Mucosa of rectum (tissue), 2 donors: ENCODE measurements around the gene PRDM5.

Experiments used
- H3K27ac ChIP-seq, 2 donors: one replicate each; pipeline ENCODE4 v1.7.0; 2013; ENCODE audit warnings: inconsistent platforms in 2 of 2, low read depth in 2 of 2, low read length in 2 of 2
- H3K27me3 ChIP-seq, 2 donors: one replicate each; pipeline ENCODE4 v1.7.0; 2013; ENCODE audit warnings: low read length in 2 of 2; ENCODE audit not compliant: control insufficient read depth in 2 of 2, insufficient read depth in 2 of 2
- H3K36me3 ChIP-seq, 2 donors: one replicate each; pipeline ENCODE4 v1.7.0; 2013; ENCODE audit warnings: low read length in 2 of 2; ENCODE audit not compliant: control insufficient read depth in 2 of 2, insufficient read depth in 2 of 2
- H3K4me1 ChIP-seq, 2 donors: one replicate each; pipeline ENCODE4 v1.7.0; 2013; ENCODE audit warnings: low read length in 2 of 2, mild to moderate bottlenecking in 1 of 2; ENCODE audit not compliant: control insufficient read depth in 2 of 2, insufficient read depth in 2 of 2
- H3K4me3 ChIP-seq, 2 donors: one replicate each; pipeline ENCODE4 v1.7.0; 2013; ENCODE audit warnings: low read length in 2 of 2
- H3K9ac ChIP-seq, 2 donors: one replicate each; pipeline ENCODE4 v1.7.0; 2013; ENCODE audit warnings: low read length in 2 of 2, low read depth in 1 of 2, mild to moderate bottlenecking in 1 of 2
- H3K9me3 ChIP-seq, 2 donors: one replicate each; pipeline ENCODE4 v1.7.0; 2013; ENCODE audit warnings: low read length in 2 of 2; ENCODE audit not compliant: control insufficient read depth in 2 of 2
- donor health status: healthy.
- donor health status: Normal muscosa, but diverticular disease.

The PRDM5 gene

DNA sequence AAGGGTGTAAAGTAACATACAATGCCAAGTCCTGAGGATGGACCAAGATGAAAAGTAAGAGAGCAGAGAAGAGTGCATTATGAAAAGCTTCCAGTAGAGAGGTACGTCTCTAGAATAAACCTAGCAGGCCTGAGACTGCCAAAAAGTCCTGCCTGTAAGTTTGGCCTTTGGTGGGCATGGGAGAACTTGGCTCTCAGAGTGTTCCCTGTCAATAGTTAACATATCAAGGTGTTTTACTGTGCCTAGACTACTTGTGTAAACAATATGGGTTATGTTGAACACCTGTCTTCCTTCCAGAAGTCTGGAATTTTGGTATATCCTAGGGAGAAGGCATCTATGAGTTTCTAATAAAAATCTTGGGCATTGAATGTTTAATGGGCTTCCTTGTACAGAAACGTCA, 60.1 kb downstream of the PRDM5 start:
- Histone ChIP-seq H3K9ac (no peak overlapping the region), H3K4me3 (no peak overlapping the region), H3K9me3 (no peaks in the 10 kb centered on the region), H3K36me3 (no peaks in the 10 kb centered on the region), H3K27me3 (no peaks in the 10 kb centered on the region), H3K4me1 (peaks cover 0 to 2% of the 10 kb centered on the region in 2 donors), H3K27ac (no peak overlapping the region)

DNA sequence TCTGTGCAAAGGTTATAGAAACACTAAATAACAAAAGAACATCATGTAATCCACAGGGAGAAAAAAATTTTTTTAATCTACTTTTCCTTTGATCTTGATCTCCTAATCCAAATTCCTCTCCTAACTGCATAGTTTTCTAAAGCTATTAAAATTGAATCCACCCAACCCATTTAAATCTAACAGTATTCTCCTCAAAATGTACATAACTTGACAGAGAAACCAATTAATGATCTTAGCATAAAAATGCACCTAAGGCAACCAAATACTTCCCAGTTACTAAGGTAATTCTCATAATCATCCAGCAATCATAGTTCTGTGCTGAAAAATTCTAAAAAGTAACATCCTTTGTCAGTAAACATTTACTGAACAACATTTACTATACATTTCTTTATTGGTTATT, 60.7 kb downstream of the PRDM5 start:
- Histone ChIP-seq H3K4me3 (no peak overlapping the region), H3K4me1 (peaks cover 0 to 2% of the 10 kb centered on the region in 2 donors), H3K9me3 (no peaks in the 10 kb centered on the region), H3K36me3 (no peaks in the 10 kb centered on the region), H3K9ac (no peak overlapping the region), H3K27ac (no peak overlapping the region), H3K27me3 (no peaks in the 10 kb centered on the region)

DNA sequence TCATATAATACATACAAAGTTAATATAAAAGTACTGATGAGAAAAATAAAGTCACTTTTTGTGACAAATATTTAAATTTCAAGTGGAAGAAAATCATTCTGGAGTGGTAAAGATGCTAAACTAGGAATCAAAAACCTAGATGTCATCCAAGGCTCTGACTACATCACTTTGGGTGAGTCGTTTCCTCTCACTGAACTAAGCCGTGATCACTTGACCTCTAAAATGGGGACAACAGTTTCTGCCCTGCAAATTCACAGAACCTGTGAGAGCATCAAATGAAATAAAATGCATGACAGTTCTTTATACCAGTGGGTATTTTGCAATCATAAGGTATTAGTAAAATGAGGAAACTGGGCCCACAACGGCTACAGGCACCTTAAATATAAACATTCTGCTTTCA, 63.8 kb downstream of the PRDM5 start:
- no peaks in the 10 kb centered on the region for H3K27me3 ChIP-seq
- no peak overlapping the region for H3K4me3 ChIP-seq
- peaks cover 0 to 2% of the 10 kb centered on the region in 2 donors for H3K4me1 ChIP-seq
- no peak overlapping the region for H3K9ac ChIP-seq
- no peaks in the 10 kb centered on the region for H3K9me3 ChIP-seq
- no peaks in the 10 kb centered on the region for H3K36me3 ChIP-seq
- H3K27ac ChIP-seq, result no peak overlapping the region

DNA sequence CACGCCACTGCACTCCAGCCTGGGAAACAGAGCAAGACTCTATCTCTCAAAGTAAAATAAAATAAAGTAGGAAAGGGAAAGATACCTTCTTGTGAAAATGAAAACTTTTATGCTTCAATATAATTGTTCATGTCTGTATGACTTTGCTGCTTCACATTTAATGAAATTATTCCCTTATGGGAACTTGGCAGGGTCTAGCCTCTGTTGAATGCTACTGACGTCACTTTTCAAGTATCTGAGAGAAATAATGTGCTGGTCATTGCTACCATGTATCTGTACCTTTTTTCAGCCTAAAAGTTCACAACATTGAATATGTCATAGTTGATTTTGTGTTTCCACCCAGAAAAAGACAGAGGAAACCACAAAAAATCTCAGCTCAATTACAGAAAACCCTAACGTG, 65.2 kb downstream of the PRDM5 start:
- Histone ChIP-seq H3K27ac (no peak overlapping the region), H3K9ac (no peak overlapping the region), H3K4me1 (no peaks in the 10 kb centered on the region), H3K27me3 (no peaks in the 10 kb centered on the region), H3K9me3 (no peaks in the 10 kb centered on the region), H3K36me3 (no peaks in the 10 kb centered on the region), H3K4me3 (no peak overlapping the region)

DNA sequence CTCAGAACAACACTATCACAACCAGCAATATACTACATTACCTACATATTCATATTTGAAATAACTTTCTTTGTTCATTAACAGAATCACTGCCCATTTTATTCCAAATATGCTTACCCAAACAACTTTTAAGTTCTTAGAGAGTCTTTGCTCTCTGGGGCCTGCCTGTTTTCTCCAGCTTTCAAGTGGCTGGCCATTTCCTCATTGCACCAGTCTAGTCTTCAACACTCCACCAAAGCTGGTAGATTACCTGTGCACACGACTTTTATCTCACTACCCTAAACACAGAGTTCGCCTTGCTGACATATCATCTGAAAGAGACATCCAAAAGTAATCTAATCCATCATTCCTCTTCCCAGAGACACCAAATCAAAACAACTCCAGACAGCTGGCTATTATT, 66.2 kb downstream of the PRDM5 start:
- Histone ChIP-seq H3K4me1 (no peaks in the 10 kb centered on the region), H3K27me3 (no peaks in the 10 kb centered on the region), H3K4me3 (no peak overlapping the region), H3K36me3 (no peaks in the 10 kb centered on the region), H3K9ac (no peak overlapping the region), H3K27ac (no peak overlapping the region), H3K9me3 (no peaks in the 10 kb centered on the region)

DNA sequence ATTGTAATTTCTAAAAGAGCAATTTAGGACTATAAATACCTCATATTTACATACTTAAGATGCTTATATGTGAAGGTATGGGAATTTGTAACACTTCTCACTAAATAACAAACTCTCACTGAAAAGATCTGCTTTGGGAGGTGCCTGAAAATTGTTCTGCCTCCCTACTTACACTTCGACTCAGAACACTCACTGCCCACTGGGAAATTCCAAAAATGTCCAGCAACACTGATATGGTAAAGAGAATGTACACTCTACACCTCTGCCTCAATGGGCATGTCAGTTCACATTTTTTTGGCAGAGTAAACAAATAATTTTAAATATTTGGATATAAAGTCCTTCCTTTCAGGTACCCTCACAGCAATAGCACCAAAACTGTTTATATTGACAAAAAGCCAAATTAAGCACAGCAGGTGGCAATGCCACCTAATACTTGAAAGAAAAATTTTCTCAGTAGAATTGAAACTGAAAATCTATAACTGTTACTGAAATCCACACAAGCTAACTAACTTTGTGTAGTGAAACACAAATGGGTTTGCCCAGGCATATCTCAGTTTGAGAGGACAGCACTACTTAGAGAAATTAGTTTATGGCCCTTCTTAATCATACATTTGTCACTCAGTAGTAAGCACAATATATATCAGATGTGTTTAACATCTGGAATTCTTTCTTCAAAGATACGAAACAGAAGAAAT, 67.1 kb downstream of the PRDM5 start:
- H3K9me3 ChIP-seq, result no peaks in the 10 kb centered on the region
- H3K36me3 ChIP-seq, result no peaks in the 10 kb centered on the region
- no peaks in the 10 kb centered on the region for H3K27me3 ChIP-seq
- no peak overlapping the region for H3K4me3 ChIP-seq
- no peak overlapping the region for H3K27ac ChIP-seq
- no peaks in the 10 kb centered on the region for H3K4me1 ChIP-seq
- no peak overlapping the region for H3K9ac ChIP-seq

DNA sequence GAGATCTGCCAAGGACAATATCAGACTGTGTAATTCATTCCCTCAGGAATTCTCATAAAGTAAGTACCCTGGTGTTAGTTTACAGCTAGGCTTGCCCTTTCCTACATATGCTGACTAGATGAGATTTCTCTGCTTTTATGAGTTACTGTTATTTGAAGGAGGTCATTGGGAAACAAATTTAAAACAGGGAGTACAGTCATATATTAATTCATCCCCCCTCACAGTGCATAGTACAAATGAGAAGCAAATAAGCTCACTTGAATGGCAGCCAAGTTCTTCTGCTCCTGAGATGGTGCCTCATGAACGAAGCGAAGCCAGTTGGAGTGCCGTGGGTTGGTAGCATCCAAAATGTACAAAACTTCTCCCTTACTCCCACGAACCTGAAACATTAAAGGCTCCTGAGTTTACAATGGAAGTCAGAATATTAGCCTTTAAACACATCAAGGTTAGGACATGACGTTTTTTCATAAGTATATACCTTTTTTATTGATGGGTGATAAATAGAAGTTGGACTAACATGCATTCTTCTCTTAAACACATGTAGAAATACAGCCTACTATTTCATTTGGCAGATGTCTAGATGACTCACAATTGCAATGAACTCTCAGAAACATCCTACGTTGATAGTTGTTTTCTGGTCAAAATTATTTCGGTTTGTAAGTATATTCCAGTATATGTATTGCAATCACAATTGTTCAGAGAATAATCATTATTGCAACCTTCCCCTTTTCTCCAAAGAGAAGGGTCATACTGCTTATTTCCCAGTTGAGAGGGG, 69.2 kb downstream of the PRDM5 start:
- no peaks in the 10 kb centered on the region for H3K9me3 ChIP-seq
- no peak overlapping the region for H3K9ac ChIP-seq
- no peaks in the 10 kb centered on the region for H3K27me3 ChIP-seq
- no peaks in the 10 kb centered on the region for H3K4me1 ChIP-seq
- H3K4me3 ChIP-seq, result no peak overlapping the region
- H3K36me3 ChIP-seq, result no peaks in the 10 kb centered on the region
- no peak overlapping the region for H3K27ac ChIP-seq

DNA sequence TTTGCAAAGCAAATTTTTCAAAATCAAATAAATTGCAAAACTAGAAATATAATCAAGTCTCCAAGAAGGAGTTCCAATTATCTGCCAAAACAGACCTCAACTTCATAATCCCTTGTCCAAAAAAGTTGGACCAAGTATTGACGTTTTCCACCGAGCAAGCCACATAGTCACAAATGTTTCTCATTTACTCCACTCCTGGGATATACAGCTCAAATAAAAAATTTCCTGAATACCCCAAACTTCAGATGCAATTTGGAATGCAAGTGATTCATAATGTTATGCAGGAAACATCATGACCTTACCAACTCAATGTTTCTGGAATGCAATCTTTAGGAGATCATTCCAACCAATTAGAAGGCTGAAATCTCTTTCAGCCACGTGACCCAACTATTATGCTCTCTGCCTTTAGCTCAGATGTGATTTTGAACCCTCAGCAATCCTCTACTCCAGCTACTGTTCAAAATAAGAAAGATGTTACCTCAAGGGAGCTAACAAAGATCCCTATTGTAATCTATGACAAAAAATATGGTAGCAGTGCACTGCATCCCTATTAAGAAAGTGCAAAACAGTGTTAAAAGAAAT, 72.4 kb downstream of the PRDM5 start:
- Histone ChIP-seq H3K27ac (no peak overlapping the region), H3K4me3 (no peak overlapping the region), H3K4me1 (no peaks in the 10 kb centered on the region), H3K9ac (no peak overlapping the region), H3K36me3 (no peaks in the 10 kb centered on the region), H3K9me3 (no peaks in the 10 kb centered on the region), H3K27me3 (no peaks in the 10 kb centered on the region)

DNA sequence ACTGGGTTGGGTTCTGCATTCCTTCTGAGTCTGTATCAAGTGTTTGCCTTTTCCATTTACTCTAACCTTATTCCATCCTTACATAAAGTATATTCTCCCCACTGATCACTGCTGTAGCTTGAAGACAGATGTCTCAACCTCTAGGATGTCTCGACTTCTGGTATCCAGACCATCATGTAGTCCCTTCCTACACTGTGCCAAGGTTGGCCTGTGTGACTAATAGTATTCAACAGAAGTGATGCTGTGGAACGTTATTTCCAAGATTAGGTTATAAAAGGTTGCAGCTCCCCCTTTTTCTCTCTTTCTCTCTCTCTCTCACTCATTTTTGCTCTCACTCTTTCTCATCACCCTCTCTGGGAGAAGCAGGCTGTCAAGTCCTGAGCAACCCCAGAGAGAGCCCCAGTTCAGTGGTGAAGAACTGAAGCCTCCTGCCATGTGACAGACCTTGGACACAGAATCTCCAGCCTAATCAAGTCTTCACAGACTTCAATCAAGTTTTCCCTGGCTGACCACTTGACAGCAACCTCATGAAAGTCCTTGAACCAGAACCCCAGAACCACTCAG, 75.4 kb downstream of the PRDM5 start:
- Histone ChIP-seq H3K9me3 (no peaks in the 10 kb centered on the region), H3K27ac (no peak overlapping the region), H3K4me3 (no peak overlapping the region), H3K9ac (no peak overlapping the region), H3K36me3 (no peaks in the 10 kb centered on the region), H3K4me1 (peaks cover 0 to 5% of the 10 kb centered on the region in 2 donors), H3K27me3 (no peaks in the 10 kb centered on the region)

DNA sequence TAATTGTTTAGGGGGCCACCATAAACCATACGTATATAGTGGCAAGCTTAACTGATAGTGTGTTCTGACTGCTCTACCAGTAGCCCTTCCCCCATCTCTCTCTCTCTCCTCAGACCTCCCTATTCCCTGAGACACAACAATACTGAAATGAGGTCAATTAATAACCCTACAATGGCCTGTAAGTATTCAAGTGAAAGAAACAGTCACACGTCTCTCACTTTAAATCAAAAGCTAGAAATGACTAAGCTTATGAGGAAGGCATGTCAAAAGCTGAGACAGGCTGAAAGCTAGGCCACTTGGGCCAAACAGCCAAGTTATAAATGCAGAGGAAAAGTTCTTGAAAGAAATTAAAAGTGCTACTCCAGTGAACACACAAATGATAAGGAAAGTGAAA, 78.0 kb downstream of the PRDM5 start:
- no peak overlapping the region for H3K27ac ChIP-seq
- no peak overlapping the region for H3K9ac ChIP-seq
- H3K36me3 ChIP-seq, result no peaks in the 10 kb centered on the region

More for the DNA sequence above, 78.0 kb downstream of the PRDM5 start:
- no peak overlapping the region for H3K4me3 ChIP-seq
- H3K4me1 ChIP-seq, result peaks cover 0 to 5% of the 10 kb centered on the region in 2 donors
- H3K9me3 ChIP-seq, result no peaks in the 10 kb centered on the region
- H3K27me3 ChIP-seq, result no peaks in the 10 kb centered on the region
